ENCODE results near the gene WDR45B.

- TF ChIP-seq, protein P1, sequence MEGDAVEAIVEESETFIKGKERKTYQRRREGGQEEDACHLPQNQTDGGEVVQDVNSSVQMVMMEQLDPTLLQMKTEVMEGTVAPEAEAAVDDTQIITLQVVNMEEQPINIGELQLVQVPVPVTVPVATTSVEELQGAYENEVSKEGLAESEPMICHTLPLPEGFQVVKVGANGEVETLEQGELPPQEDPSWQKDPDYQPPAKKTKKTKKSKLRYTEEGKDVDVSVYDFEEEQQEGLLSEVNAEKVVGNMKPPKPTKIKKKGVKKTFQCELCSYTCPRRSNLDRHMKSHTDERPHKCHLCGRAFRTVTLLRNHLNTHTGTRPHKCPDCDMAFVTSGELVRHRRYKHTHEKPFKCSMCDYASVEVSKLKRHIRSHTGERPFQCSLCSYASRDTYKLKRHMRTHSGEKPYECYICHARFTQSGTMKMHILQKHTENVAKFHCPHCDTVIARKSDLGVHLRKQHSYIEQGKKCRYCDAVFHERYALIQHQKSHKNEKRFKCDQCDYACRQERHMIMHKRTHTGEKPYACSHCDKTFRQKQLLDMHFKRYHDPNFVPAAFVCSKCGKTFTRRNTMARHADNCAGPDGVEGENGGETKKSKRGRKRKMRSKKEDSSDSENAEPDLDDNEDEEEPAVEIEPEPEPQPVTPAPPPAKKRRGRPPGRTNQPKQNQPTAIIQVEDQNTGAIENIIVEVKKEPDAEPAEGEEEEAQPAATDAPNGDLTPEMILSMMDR (IDR thresholded peaks at IDR 0.05): no peak
- no peak for TF ChIP-seq POLR2A (IDR thresholded peaks at IDR 0.05)
- no peak for TF ChIP-seq EP300 (IDR thresholded peaks at IDR 0.05)
Observed at GRCh38 chr17:82604532-82604931, 43.7 kb downstream of the WDR45B start.

Data from ovary (tissue), 3 donors.